Jurkat, Clone E6-1 (cell line): Measurements from ENCODE around the gene UGT1A6. TPM values are rescaled to one million over a fixed set of nuclear protein-coding genes. Genes with fewer than 3 reads are reported as not detected.
"Not testable (repeated sequence)": the region's sequence is repeated elsewhere in the genome, so short reads cannot be mapped to it uniquely, and the experiment has no call there.

Source experiments
- DNase-seq: peaks from one replicate; pipeline ENCODE4 v3.0.0-alpha.2; 2011; ENCODE audit warnings: low read depth, low spot score
- H3K4me3 ChIP-seq: 2 replicates; pipeline ENCODE4 v1.5.1; 2011; ENCODE audit warnings: mild to moderate bottlenecking, low read length, control low read depth, moderate library complexity
- polyA plus RNA-seq: library from polyadenylated mRNA; unstranded; fragments of >200 nt; gene quantifications from one replicate; pipeline ENCODE4 v1.2.1, GENCODE V29; 2012; ENCODE audit warnings: missing spikeins; ENCODE audit not compliant: insufficient read length, insufficient read depth

Gene UGT1A6
- polyA plus RNA-seq = not detected

DNA sequence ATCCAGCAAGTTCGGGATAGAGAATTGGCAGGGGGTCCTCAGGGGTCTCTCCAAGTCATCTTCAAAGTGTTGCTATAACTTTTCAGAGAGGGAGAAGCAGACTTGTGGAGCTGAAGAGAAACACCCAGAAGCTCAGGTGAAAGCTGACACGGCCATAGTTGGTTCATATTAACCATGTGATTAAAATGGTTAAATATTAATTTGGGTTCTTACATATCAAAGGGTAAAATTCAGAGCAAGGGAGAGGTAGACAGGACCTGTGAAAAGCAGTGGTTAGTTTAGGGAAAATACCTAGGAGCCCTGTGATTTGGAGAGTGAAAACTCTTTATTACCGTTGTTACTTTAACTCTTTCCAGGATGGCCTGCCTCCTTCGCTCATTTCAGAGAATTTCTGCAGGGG is at the start of gene UGT1A6:
TSS of gene UGT1A6 (plus strand) at position 243 of the 400 bp plus-strand sequence. CDS start at position 358, 115 bp downstream.
- no peak within 1 kb of the TSS for H3K4me3 ChIP-seq
- DNase-seq = no peak

DNA sequence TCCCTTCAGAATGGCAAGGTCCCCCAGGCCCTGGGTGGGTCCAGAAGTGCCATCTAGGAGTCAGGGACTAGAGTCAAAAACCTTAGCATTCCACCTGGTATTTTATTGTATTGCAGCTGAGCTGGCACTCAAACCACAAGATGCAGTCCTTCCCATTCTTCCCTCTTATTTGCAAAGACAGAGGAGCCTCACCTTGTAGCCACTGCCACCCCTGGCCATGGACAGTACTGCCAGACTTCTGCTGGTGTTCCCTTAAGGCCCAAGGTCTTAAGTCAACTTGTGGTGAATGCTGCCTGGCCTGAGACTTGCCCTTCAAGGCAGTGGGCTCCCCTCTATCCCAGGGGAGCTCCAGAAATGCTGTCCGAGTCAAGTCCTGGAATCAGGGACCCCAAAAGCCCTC is 49.6 kb upstream of the UGT1A6 start:
- no peak overlapping the region for H3K4me3 ChIP-seq
- no peak for DNase-seq

DNA sequence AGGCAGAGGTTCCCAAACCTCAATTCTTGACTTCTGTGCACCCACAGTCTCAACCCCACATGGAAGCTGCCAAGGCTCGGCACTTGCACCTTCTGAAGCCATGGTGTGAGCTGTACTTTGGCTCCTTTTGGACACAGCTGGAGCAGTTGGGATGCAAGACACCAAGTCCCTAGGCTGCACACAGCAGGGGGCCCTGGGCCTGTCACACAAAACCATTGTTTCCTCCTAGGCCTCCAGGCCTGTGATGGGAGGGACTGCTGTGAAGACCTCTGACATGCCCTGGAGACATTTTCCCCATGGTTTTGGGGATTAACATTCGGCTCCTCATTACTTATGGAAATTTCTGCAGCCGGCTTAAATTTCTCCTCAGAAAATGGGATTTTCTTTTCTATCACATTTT is 46.7 kb upstream of the UGT1A6 start:
- not testable (repeated sequence) for DNase-seq, H3K4me3 ChIP-seq

DNA sequence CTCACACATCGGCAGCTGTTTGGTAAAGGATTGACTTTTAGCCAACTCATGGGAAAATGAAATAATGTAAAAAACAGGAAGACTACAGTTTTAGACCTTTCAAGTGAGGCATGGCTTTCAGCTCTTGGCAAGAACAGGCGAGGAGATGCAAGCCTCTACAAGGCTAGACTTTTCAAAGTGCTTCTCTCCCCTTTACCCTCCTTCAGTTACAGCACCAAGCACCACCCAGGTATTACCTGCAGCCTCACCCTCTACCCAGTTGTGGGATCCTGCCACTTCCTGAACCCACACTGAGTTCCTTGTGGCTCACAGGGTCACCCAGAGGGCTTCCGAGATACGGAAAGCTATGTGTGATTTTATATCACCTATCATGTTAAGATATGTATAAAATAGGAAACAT is 41.7 kb upstream of the UGT1A6 start:
- no peak overlapping the region for H3K4me3 ChIP-seq
- no peak for DNase-seq

DNA sequence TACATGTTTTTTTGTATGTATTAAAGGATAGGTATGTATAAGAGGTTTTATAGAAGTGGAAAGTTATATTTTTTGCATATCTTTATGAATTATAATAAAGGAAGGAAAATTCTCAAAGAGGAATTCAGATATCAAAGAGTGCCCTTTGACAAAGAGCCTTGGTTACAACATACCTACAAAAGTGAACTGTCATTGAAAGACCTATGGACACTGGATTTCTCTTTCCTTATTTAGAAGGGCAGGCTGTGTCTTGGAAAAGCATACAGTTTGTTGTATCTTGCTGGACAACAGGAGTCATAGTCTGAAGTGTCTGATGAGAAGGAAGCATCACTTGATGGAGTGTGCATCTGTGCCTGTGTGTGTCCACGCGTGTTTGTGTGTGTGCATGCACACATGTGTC is 41.3 kb upstream of the UGT1A6 start:
- no peak for DNase-seq
- H3K4me3 ChIP-seq = no peak overlapping the region

DNA sequence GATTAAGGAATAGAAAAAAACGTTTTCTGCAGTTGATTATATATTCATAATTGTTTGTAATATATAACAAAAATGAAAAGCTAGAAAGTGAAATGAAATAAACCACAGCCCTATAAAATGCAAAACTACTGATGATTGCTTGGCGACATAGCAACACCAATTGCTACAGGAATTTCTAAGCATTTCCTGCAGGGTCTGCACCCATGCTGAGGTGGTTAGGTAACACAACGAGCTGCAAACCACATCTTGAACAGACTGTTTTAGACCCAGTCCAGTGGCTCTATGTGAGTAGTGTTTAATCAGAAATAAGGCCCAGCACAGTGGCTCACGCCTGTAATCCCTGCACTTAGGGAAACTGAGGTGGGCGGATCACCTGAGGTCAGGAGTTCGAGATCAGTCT is 38.2 kb upstream of the UGT1A6 start:
- no peak overlapping the region for H3K4me3 ChIP-seq
- no peak for DNase-seq

DNA sequence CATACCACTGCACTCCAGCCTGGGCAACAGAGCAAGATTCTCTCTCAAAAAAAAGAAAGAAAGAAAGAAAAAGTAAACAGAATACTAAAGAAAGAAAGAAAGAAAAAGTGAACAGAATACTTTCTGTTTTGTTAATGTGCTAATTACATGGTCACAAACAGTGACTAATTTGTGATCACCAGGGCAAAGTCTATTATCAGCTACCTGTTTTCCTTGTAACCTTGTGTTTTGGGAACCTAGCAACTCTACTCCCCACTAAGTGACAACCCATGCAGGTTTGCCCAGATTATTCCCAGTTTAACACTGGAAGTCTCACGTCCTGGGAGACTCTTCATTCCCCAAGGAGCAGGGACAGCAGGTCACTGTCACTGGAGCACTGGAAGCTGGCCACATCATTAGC is 37.6 kb upstream of the UGT1A6 start:
- no peak overlapping the region for H3K4me3 ChIP-seq
- DNase-seq = no peak

DNA sequence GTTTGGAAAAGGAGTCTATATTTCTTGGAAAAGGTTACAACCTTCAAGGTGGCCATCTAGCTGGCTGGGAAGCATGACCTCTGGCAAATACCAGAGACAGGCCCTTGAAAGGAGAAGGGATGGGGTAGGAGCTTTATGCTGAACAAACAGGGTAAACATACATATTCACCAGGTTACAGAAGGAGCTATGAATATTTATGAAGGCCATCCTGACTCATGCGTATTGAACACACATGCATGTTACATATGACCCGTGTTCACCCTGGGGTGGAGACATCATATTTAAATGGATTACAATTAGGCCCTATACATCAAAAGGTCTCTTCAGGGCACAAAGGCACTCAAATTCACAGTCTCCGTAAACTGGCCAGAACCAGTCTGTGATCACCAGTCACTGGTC is 36.7 kb upstream of the UGT1A6 start:
- H3K4me3 ChIP-seq, DNase-seq: not testable (repeated sequence)

DNA sequence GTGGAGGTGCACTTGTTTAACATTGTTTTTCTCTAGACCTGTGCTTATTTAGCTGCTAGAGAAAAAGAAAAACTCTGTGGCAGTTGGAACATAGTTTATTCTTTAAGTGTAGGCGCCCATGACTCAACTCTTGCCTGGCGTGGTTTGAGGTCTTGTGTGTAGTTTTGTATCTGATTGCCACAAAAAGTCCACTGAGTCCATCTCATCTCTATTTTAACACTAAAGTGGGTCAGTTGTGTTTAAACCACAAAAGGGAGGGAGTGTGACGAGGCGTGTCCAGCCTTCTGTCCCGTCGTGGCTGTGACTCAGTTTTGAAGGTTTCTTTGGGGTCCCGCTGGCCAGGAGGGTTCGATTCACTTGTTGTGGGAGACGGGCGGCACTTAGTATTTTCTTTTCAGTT is 36.2 kb upstream of the UGT1A6 start:
- no peak for DNase-seq

DNA sequence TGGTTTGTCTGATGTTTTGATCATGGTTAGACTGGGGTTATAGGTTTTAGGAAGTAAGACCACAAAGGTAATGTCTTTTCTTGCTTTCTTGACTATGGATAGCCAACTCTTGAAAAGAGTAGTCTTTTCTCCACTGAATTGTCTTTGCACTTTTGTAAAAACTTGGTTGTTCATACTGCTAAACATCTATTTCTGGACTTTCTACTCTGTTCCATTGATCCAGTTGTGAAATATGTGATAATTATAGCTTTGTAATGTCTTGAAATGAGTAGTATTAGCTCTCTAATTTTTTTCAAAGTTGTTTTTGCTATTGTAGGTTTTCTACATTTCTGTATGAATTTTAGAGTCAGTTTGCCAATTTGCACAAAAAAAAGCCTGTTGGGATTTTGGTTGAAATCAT is 34.1 kb upstream of the UGT1A6 start:
- H3K4me3 ChIP-seq = no peak overlapping the region
- no peak for DNase-seq

More for the DNA sequence above, 36.2 kb upstream of the UGT1A6 start:
- no peak overlapping the region for H3K4me3 ChIP-seq

DNA sequence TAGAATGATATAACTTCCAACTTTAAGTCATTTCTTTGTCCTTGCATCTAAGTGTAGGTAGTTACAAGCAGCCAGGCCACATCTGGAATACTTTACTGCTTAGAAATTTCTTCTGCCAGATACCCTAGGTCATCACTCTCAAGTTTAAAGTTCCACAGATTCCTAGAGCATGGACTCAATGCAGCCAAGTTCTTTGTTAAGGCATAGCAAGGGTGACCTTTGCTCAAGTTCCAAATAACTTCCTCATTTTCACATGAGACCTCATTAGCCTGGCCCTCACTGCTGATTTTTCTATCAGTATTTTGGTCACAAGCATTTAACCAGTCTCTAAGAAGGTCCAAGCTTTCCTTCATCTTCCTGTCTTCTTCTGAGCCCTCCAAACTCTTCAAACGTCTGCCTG is 28.8 kb upstream of the UGT1A6 start:
- DNase-seq = no peak
- H3K4me3 ChIP-seq = no peak overlapping the region

DNA sequence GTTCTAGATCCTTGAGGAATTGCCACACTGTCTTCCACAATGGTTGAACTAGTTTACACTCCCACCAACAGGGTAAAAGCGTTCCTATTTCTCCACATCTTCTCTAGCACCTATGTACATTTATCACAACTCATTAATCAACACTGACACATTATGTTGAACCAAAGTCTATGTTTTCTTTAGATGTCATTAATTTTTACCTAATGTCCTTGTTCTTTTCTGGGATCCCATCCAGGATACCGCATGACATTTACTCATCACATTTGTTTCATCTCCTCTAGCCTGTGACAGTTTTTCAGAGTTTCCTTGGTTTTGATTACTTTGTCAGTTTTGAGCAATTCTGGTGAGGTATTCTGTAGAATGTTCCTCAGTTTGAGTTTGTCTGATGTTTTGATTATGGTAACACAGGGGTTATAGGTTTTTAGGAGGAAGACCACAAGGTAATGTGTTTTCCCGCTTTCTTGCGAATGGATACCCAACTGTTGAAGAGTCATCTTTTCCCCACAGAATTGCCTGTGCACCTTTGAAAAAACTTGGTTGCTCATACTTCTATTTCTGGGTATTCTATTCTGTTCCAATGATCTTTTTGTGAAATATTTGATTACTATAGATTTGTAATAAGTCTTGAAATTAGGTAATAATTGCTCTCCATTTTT is 24.0 kb upstream of the UGT1A6 start:
- H3K4me3 ChIP-seq = no peak overlapping the region
- DNase-seq = no peak

DNA sequence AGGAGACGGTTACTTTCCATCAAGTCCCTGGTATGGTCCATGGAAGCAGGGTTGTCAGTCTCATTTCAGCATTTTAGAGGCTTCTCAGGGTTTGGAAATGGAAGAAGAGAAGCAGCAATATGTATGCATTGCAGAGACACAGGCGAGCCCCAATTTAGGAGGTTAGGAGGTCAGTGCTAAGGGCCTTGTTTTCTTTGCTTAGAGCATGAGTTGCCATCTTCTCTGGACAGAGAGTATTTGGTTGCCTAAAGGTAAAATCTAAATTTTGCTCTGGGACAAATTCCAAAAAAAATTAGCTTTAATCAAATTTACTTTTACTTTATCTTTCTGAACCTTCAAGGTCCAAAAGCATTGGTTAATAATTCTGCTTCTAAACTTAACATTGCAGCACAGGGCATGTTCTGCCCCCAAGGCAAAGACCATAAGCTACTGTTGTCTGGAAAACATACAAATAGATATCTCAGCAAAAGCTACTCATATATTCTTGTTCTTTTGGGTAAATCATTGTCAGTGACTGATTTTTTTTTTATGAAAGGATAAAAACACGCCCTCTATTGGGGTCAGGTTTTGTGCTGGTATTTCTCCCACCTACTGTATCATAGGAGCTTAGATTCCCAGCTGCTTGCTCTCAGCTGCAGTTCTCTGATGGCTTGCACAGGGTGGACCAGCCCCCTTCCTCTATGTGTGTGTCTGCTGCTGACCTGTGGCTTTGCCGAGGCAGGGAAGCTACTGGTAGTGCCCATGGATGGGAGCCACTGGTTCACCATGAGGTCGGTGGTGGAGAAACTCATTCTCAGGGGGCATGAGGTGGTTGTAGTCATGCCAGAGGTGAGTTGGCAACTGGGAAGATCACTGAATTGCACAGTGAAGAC is 21.2 kb upstream of the UGT1A6 start, which contains the start of gene UGT1A9:
TSS of gene UGT1A9 (plus strand) at position 609 of the 872 bp plus-strand sequence. CDS start at position 646, 37 bp downstream.
- H3K4me3 ChIP-seq = no peak within 1 kb of the TSS

DNA sequence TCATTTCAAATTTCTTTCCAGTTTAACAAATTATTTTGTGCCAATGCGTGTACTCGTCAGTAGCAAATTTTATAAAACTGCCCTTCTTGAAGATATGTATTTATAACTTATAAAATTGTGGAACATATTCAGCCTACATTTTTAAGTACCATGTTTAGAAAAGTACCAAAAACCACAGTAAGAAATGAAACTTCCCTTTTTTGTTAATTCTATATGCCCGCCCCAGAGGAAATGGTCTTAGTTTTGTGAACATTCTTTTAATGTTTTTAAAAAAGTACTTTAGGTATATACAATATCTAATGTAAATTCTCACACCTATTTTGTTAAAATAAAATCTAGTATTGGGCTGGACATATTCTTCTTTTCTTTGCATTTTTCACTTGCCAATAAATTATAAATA is 19.8 kb upstream of the UGT1A6 start:
- no peak for DNase-seq
- H3K4me3 ChIP-seq = no peak overlapping the region

More for the DNA sequence above, 21.2 kb upstream of the UGT1A6 start, which contains the start of gene UGT1A9:
- no peak for DNase-seq

DNA sequence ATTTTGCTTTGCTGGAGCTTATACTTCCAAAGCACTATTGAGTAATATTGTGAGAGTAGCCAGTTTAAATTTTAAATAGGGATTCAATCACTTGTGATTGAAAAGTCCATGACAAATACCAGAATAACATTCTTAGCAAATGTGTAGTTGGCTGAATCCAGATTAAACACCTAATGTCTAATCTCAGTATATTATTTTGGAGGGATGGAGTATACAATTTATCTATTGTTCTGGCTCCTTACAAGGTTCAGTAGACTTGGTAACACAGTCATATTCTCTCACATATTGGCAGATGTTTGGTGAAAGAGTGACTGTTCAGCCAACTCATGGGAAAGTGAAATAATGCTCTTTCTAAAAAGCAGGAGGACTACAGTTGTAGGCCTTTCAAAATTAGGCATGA is 18.8 kb upstream of the UGT1A6 start:
- DNase-seq = no peak
- no peak overlapping the region for H3K4me3 ChIP-seq

DNA sequence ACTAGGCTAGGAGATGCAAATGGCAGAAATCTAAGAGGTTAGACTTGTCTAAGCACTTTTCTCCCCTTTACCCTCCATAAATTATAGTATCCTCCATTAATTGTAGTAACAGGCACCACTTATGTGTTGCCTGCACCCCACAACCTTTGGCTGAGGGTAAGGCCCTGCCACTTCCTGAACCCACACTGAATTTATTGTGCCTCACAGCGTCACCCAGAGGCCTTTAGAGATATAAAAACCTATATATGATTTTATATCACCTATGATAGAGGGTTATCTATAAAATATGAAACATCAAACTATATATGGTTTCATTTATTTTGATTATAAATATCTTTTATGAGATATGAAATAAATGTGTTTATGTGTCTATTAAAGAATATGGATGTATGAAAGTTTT is 18.4 kb upstream of the UGT1A6 start:
- no peak overlapping the region for H3K4me3 ChIP-seq
- no peak for DNase-seq

DNA sequence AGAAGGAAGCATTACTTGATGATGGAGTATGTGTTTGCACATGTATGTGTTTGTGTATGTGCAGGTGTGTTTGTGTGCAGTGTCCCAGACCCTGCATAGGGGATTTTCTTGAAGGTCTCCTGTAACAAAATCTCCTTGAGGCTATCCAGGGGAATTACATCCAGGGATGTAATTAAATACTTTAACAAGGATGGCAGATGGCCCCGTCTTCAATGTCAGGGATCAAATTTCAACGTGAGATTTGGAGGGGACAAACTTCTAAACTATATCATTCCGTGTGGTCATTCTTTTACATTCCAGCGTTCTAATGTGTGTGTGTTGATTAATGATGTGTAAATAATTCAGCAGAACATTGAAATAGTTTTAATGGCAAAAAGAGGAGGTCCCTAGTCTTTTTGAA is 17.7 kb upstream of the UGT1A6 start:
- no peak for DNase-seq
- no peak overlapping the region for H3K4me3 ChIP-seq

DNA sequence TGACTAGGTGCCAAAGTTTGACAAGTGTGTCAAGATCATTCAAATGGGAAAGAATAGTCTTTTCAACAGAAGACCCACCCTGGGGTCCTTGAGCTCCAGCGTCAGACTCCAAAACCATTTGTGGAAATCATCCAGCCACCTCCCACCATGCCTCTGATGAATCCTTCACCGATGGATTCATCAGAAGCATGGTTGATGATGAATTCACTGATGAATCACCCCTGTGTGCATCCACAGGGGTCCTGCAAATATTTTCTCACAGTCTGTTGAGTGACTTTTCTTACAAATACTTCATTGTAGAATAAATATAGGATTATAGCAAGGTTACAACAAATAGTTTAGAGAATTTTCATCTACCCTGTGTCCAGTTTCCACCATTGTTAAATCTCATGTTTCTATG is 16.6 kb upstream of the UGT1A6 start:
- DNase-seq = no peak
- no peak overlapping the region for H3K4me3 ChIP-seq

DNA sequence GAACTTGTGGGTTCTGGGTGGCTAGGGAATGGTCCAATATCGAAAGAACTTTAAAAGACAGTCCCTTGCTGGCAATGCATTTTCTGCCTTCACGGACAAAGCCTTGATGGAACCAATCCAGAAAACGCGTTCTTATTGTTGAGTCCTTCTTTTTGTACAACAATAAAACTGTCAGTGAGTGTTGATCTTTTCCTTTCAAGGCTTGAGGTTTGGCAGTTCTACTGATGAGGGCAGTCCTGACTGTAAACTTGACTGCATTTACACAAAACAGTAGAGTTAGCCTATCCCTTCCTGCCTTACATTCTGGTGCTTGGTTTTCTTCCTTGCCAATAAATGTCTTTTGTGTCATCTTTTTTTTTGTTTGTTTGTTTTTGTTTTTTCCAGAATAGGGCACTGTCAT is 13.5 kb upstream of the UGT1A6 start:
- DNase-seq = no peak
- no peak overlapping the region for H3K4me3 ChIP-seq

DNA sequence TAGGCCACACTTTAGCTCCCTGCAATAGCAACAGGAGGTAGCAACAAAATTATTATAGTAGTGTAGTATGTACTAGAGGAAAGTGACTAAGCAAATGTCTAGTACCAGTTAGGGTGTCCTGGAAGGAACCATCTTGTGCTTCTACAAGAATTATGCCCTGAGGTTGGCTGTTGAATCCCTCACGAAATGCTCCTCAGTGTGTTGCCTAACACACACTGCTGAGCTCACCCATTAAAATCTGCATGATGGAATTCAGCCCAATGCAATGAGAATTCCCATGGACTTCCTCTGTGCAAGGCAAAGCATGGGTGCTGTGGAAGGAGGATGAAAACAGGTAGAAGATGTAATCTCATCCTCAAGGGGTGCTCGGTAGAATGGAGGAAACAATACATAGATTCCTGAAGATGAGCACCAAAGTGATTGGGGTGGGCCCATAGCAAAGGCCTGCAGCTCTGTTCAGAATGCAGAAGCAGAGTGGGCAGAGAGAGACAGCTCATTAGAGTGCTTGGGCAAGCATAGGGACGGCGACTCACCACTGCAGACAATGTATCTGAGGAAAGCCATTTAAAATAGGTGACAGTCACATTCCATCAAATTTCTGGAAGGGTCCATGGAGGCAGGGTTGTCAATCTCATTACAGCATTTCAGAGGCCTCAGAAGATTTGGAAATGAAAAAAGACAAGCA is 12.2 kb upstream of the UGT1A6 start:
- DNase-seq = no peak
- no peak overlapping the region for H3K4me3 ChIP-seq
